Activated CD8-positive, alpha-beta memory T cell treated with anti-CD3 and anti-CD28 coated beads, Interleukin-2, amount 50 U/mL, for 48 hours (primary cell): ENCODE results near the gene PPP2R5A.
"Not testable (repeated sequence)": the region's sequence is repeated elsewhere in the genome, so short reads cannot be mapped to it uniquely, and the experiment has no call there.

Experiments used
- DNase-seq: peaks from one replicate; pipeline ENCODE4 v3.0.0-alpha.2; 2020

The PPP2R5A gene

DNA sequence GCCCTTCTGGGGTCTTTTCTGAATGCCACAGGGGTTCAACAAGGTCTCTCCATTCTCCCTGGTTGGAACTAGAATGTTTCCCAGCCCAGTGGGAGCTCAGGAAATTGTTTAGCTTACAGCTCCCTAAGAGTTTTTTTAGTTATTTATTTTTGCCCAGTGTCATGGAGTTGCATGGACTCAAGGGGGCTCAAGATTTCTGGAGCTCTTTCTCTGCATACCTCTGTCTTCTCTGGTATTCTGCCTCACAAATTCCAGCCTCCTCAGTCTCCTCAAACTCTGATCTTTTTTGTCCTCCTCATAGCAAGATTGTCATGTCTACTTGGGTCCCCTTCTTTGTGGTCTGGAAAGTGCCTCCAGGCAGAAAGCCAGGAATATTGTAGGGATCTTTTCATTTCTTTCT lies 15.9 kb upstream of the PPP2R5A start:
- DNase-seq = no peak

DNA sequence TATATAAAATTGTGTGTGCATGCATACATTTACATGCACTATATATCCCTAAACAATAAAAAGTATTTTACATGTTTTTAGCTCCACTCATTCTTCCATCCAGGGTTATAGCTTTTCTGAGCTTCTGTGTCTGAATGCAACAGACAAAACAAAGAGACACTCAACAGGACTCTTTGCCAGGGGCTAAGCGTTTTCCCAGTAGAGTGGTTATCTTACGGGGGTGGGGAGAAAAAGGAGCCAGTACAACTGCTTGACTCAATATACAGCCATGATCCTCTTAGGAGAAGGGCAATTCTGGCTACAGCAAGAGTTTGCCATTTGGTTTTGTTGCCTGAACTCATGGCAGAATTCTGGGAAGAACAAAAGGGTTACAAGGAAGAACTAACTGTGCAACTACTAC lies 14.6 kb upstream of the PPP2R5A start:
- DNase-seq = no peak

DNA sequence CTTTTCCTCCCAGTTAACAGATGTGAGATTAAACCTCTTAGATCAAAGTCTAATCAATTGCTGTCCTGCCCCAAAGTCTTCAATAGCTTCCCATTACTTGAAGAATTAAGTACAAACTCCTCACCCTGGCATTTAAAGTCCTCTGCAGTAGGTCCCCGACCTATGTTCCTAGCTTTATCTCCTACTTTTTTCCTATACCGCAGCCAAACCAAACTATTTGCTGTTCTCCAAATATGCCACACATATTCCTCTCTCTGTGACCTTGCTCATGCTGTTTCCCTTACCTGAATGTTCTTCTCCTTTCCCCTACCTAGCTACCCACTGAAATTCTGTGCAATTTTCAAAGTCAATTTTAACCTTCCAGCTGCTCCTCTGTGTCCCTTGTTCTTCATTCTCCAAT lies 14.0 kb upstream of the PPP2R5A start:
- no peak for DNase-seq

DNA sequence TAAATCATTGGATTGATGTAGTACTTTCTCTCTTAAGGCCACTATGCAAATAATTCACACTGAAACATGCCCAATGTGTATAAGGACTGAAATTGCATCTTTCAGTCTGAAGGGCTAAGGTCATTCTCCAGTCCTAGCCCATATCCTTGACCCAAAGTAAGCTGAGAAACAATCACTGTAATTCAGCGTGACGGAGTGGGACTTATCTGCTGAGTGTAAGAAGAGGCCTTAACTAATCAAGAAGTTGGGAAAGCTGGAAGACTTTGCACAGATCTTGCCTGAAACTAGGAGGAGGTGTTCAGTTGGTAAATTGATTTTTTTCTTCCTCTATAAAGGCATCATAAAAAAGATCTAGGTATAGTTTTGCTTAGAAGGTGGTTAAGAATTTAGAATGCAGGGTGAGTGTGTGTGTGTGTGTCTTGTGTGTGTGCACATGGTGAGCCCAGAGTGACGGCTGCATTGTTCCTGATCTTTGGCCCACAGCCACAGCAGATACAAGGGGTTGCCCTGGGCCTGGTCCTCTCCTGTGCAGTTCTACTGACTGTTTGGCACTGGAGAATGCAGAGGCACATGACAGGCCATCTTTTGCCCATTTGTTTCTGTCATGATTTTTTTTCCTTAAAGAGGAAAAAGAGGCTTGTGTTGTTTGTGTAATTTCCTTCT lies 13.3 kb upstream of the PPP2R5A start:
- no peak for DNase-seq

DNA sequence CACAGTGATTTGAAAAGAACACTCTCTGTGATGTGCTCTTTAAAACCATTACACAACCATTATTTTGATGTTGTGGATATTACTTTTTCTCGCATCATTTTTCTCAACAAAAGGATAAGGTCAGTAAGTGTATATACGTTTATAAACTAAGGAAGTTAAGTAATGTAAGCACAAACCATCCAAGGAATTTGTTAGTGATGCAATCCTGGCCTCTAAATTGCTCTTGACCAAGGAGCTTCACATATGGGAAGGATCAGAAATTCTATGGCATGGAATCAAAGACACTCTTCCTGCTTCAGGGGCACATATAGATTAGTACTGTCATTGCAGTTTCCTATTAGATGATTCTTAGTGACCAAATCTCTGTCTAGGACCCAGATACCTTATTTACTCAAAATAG lies 3.6 kb upstream of the PPP2R5A start:
- no peak for DNase-seq

DNA sequence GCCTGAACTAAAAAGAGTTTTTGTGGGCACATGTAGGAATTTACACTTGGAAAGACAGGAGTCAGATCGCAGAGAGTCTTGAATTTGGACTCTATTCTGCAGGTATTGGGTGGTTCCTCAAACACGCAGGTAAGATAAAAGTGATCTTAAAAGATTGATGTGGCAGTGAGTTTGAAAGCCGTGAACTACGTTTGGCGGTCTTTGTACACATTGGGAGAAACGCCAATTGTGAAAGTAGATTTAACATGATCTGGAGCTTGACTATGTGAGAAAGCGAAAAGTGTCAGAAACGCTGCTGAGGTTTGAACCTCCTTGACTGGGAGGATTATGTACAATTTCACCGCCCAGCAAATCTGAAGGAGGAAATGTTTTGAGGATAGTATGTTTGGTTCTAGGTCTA lies 1.5 kb upstream of the PPP2R5A start:
- no peak for DNase-seq

DNA sequence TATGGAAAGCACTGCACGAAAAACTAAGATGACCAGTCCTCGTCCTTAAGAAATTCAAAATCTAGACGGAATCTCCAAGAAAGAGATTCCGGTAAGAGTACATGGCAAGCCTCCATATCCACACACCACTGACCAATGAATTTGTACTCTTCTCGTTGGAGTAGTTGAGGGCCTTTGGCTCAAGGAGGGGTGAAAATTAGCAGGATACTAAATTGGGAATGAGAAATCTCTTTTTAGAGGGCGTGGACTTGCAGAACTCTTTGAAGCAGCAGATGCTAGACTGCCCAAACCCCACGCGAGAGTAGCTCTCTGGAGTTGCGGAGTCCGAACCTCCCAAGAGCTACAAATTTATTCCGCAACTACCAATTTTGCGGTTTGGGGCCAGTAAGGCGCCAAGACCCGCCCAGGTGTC lies 872 bp upstream of the PPP2R5A start:
- DNase-seq = no peak

DNA sequence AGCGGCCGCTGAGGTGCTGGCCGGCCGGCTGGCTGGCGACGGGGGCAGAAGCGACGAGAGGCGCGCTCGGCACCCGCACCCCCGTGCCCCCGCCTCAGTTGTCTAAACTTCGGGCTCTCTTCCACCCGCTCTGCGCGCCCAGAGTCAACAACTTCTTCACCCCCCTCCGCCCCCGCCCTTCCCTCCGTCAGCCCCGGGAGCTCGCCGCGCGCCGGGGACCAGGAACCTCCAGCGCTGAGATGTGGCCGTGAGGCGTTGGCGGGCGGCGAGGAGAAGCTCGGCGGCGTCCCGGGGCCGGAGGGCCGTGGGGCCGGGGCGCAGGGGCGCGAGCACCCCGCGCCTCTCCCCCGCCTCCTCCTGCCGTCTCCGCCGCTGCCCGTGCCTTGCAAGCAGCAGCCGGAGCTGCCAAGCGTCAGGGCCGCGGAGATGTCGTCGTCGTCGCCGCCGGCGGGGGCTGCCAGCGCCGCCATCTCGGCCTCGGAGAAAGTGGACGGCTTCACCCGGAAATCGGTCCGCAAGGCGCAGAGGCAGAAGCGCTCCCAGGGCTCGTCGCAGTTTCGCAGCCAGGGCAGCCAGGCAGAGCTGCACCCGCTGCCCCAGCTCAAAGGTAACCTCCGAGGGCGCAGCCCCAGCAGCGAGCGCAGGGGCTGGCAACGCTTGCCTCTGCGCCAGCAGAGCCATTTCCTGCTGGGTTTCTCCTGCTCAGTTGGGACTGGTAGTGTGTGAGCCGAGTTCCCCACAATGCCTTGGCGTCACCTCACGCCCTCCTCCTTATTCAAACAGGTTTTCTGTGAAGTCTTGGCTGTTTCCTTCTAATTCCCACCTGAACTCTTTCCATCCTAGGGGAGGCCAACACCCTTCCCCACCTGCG lies 710 bp downstream of the PPP2R5A start:
- peak; percentile 86 for DNase-seq

DNA sequence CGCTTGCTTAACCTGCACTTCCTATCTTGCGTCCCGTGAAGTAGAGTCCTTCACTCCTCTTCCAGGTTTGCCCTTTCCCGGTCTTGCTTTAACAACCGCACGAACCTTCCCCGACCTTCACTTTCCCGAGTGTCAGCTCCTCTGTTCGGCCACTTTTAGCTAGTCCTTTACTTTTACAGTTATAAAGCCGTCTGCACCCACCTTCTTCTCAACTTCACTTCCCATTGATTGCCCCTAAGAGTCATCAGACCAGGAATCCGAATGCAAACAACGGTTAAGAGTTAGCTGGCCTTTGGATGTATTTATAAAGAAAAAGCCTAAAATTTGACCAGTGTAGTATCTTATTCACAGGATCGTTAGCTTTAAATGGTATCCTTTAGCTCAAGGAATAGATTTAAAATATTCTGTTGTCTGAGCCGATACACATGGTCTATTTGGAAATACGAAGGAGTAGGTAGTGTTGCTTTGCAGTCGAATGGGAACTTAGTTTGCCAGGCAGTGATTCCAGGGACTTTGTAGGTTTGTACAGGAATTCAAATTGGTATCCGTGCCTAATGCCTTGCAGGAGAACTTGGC lies 1.4 kb downstream of the PPP2R5A start:
- DNase-seq = no peak

DNA sequence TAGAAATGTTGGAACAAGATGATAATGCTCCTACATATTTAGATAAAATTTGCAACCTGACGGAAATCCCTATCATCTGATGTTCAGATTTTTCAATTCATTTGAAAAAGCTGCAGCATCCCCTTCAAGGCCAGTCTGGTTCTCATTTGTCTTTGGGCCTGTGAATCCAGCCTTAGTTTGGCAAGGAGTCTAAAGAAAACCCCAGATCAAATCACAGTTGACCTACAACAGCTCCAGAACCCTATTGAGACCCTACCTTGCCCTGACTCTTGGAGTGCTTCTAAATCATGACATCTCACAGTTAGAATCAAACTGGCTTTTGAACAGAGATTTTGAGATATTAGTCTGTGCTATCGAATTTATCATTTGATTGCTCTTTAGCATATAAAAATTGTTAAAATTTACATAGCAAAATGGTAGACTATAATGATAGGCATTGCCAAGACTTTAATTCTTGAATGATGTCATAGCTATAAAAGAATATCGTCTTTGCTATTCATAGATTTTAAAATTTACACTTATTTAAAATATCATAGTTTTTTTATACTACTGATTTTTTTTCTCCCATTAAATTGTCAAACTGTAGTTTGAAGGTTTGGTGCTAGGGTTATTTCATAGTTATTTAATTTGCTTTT lies 2.2 kb downstream of the PPP2R5A start:
- DNase-seq = no peak

DNA sequence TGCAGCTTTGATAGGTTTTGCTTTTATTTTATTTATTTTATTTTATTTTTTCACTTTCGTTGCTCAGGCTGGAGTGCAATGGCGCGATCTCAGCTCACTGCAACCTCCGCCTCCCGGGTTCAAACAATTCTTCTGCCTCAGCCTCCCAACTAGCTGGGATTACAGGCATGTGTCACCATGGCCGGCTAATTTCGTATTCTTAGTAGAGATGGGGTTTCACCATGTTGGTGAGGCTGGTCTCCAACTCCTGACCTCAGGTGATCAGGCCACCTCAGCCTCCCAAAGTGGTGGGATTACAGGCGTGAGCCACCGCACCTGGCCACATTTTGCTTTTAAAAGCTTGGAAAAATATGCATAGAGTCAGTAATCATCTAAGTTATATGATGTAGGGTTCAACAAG lies 2.8 kb downstream of the PPP2R5A start:
- DNase-seq = not testable (repeated sequence)

DNA sequence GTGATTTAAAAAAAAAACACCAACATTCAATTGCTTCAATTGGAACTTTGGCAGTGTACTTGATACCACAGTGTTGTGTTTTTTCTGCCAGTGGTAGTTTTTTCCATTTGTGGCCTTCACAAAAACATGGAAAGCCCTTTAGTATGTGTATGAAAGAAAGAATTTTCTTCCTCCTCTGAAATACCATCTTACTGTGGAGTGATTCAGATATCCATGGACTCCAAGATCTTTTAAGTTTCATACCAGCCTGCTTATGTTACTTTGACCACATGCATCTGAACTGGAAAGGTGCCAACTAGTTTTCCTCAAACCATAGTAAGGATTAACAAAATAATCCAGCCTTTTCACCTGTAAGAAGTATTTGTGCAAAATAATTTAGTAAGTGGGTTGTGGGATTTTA lies 3.4 kb downstream of the PPP2R5A start:
- DNase-seq = no peak

DNA sequence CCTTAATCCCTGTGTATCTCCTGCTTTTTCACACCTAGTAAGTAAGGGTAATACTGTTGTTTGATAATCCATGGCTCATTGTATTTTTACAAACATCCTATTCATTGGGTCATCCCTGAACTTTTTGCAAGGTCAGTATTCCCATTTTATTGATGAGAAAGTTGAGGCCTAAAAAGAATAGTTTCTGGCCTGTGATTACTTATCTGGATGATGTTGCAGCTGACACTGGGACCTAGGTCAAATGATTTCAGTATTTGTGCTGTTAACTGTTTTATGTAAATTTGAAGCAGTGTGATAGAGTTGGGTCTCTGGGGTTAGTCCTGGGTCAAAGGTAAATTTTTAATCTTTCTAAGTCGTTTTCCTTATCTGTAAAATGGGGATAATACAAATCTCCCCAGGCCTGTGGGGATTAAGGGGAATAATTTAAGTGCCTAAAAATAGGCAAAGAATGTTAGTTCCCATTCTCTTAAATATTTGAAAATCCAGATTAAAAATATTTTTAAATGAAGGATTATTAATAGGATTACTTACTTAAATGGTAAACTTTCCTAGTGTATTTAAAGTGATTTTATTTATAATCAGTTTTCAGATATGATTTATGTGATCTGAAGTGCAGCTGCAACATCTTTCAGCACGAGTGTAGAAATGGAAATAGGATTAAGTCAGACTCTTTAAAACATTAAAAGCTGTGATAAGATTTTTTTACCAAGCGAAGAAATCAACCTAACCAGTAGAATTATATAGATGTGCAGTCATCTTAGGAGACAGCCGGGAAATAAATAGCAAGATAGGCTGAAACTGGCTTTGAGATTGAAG lies 4.3 kb downstream of the PPP2R5A start:
- DNase-seq = no peak

DNA sequence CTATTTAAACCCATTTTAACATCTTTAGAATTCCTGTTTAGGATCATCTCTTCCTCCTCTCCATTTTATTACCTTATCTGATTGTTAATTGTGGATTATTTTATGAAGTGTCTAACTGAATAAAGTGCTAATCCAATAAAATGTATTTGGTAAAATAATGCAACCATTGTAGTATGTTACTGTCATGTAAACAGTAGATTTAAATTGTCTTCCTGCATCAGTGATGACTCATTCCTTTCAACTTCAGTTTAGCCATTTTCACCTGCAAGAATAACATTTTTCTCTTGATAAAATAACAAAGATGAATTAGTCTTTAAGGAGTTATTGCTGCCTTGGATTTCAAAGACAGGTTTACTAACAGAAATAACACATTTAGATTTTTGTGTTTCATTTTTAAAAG lies 5.4 kb downstream of the PPP2R5A start:
- DNase-seq = no peak

DNA sequence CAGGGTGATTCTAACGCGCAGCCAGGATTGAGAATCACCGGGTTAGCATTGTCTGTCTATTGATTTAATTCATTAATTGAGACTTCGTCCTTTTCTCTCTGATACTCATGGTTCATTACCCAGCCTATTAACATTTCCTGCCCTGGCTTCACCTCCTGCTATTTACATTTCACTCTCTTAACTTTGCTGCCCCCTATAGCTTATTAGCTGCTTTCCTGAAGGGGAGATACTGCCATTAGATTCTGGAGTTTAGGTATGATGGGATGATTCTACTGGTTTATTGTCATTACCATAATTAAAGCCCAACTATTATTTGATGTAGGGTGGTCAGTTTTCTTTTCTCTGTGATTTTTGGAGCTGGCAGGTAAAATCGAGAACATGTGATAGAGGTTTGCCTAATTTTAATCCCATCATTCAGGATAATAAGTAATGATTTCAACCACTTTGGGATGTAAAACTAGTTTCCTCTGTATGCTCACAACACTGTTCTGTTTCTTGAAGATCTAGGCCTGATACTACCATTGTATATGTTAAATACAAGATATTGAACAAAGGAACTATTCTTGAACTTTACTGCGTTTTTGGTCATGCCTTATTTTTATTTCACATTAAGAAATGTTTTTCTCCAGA lies 6.4 kb downstream of the PPP2R5A start:
- no peak for DNase-seq

DNA sequence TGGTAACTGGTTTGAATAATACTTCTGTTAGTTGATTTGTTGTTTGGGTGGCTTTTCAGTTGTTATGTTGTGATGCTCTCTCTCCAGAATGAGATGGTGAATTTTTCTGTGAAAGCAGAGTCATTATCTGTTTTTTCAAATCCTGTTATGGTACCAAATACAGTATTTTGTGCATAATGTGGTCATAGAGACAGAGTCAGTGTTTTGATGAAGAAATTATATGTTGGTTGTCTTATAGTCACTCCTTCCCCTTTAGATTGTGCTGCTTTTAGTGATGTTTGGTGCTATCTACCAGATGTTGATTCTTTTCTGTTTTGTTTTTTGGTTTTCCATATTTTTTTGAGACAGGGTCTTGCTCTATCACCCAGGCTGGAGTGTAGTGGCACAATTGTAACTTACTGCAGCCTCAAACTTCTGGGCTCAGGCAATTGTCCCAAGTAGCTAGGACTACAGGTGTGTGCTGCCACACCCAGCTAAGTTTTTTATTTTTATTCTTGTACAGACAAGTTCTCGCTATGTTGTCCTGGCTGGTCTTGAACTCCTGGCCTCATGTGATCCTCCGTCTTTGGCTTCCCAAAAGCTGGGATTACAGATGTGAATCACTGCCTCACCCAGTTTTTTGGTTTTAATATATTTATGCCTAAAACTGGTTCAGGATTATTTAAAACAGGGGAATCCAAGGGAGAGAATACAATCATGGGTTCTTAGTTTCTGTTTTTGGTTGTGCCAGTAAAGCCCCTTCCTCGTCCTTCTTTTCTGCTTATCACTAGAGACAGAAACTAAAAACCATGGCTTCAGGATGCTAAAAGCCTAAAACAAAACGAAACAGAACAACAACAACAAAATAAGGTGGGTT lies 7.3 kb downstream of the PPP2R5A start:
- no peak for DNase-seq

DNA sequence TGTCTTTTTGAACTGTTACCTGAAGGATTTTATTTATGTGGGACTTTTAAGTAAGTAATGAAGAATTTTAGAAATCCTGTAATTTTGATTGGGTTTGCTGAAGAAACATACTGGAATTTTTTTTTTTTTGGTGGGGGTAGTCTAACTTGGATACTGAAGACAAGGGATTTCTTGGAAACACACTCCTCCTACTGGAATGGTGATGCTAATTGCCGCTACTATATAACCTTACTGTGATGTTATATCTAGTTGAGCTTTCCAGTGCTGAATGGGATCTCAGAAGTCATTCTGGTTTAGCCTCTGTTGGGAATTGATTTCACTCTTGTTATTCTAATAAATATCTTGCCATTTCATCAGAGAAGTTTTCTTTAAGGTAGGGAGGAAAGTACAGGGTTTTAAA lies 8.4 kb downstream of the PPP2R5A start:
- DNase-seq = no peak

DNA sequence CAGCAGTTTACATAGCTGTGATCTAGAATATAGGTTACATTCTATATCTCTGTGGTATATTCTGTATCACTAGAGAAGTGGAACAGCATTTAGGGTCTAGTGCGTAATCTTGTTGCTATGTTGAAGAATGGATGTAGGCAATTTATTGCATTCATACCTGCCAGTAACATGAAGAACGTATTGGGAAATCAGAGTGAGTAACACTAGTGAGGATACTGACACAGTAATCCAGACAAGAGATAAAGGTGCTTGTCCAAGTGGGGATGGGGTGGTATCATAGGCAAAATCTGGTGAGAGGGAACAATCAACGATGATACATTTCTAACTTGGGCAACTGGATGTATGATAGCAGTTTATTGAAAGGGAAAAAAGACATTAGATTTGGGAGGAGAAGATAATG lies 9.8 kb downstream of the PPP2R5A start:
- no peak for DNase-seq

DNA sequence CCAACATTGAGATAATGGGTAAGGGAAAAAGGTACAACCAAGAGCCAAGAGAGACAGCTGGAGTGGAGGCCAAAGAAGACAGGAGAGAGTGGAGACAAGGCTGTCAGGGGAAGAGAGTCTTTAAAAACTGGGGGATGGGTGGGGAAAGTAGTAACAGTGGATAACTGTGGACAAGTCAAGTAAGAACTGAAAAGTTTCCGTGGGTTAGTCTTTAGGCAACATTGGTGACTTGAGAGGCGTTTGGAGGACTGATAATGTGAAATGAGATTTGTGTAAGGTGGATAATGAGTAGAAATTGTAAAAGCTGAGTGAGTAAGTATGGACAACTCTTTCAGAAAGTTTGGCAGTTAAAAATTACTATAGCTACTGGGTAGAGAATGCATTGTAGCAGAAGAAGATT lies 10.4 kb downstream of the PPP2R5A start:
- DNase-seq = no peak

DNA sequence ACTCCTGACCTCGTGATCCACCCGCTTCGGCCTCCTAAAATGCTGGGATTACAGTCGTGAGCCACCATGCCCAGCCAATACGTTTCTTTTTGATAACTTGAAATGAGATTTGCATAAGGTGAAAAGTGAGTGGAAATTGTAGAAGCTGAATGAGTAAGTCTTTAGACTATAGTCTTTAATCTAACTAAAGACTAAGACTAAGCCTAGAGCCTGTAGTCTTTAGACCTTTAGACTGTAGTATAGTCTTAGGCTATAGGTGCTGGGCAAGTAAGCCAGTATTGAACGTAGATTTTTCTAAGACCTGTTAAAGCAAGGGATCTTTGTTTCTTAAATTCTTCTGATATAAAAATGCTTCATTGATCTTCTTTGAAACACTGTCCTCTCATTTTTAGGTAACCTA lies 12.1 kb downstream of the PPP2R5A start:
- no peak for DNase-seq

DNA sequence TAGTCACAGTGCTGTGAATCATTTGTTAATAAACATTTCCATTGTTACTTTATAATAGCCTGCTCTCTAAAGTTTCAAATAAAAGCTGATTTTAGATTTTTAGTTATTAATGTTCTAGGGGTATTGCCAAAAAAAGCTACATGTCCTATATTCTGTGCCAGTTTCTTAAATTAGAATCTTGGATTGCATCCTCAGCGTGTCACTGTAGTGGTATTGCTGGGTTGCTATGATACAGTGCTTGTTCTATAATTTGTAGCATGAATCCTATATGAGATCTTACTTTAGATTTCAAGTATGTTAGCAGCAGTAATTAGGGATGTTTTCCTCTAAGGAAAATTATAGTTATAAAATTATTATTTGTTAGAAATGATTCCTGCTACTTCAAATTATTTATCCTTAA lies 16.4 kb downstream of the PPP2R5A start:
- no peak for DNase-seq
